ENCODE measurements around the gene PPP1R7. TPM values are rescaled to one million over a fixed set of nuclear protein-coding genes. Genes with fewer than 3 reads are reported as not detected.

Gene PPP1R7
- total and polyA plus RNA-seq, 2 of the 4 experiments (the other 2 are of a cell fraction), result 60.8 to 70.0 TPM

- H3K79me1 ChIP-seq (ENCODE audit: low read depth in 1 of 2, low read length in 2 of 2), result peaks cover 18 to 27% of the 10 kb centered on the region in 2 experiments
- H3K4me1 ChIP-seq (ENCODE audit: control insufficient read depth, insufficient read depth, low read length), result peaks cover 7% of the 10 kb centered on the region; the same call in 1 of the 2 replicates
- no peaks in the 10 kb centered on the region for H3K9me3 ChIP-seq (ENCODE audit: control insufficient read depth, insufficient read depth, low read length)
- no peak overlapping the region for H4K8ac ChIP-seq (ENCODE audit: low read depth in 2 of 2, low read length in 2 of 2)
- no peak overlapping the region for H2AK5ac ChIP-seq (ENCODE audit: low read depth, low read length)
- ChIA-PET CTCF (no interaction called here), POLR2A (ENCODE audit: unreplicated experiment) (no interaction called here)
- no CpG with 5 or more reads among the region's 3 CpGs for WGBS, 2 experiments (ENCODE audit: extremely low coverage in 2 of 2, insufficient read length in 1 of 2)
- H4K5ac ChIP-seq (ENCODE audit: low read depth, low read length), result no peak overlapping the region
- in situ Hi-C loops (cut with MboI; ENCODE audit: low sequenced_read_pairs), result no loop called here
- H3K18ac ChIP-seq (ENCODE audit: low read depth, low read length), result no peak overlapping the region
- no peaks in the 10 kb centered on the region for H3K36me3 ChIP-seq (ENCODE audit: control insufficient read depth, insufficient read depth, low read length)
- H3K27me3 ChIP-seq (ENCODE audit: control insufficient read depth, insufficient read depth, low read length), result no peaks in the 10 kb centered on the region
- TF ChIP-seq MAZ (IDR thresholded peaks at IDR 0.05; ENCODE audit: borderline replicate concordance, low read depth, low read length), result no peak
- TF ChIP-seq RAD21 (IDR thresholded peaks at IDR 0.05; ENCODE audit: low read length), result no peak
- TF ChIP-seq USF2 (IDR thresholded peaks at IDR 0.05; ENCODE audit: low read depth, low read length), result no peak
- TF ChIP-seq CHD1 (IDR thresholded peaks at IDR 0.05; ENCODE audit: low read depth, low read length), result no peak
- no peak for TF ChIP-seq CTCF (conservative IDR thresholded peaks at IDR 0.05; ENCODE audit: low read depth, low read length)
- no peak for TF ChIP-seq MXI1 (IDR thresholded peaks at IDR 0.05; ENCODE audit: borderline replicate concordance, low read depth, low read length)
- no peak for TF ChIP-seq BHLHE40 (IDR thresholded peaks at IDR 0.05; ENCODE audit: low read depth, low read length)
- no peak for TF ChIP-seq RFX5 (IDR thresholded peaks at IDR 0.05; ENCODE audit: low read depth, low read length)
- no peak for TF ChIP-seq CEBPB (IDR thresholded peaks at IDR 0.05; ENCODE audit: low read depth, low read length)
- no peak for TF ChIP-seq NFE2L2 (IDR thresholded peaks at IDR 0.05; ENCODE audit: low read depth, low read length)
- TF ChIP-seq ELK1 (IDR thresholded peaks at IDR 0.05; ENCODE audit: borderline replicate concordance, low read depth, low read length), result no peak
- TF ChIP-seq MAFK (IDR thresholded peaks at IDR 0.05; ENCODE audit: low read depth, low read length), result no peak
- no peak for TF ChIP-seq SMC3 (IDR thresholded peaks at IDR 0.05; ENCODE audit: low read depth, low read length)
- TF ChIP-seq RCOR1 (IDR thresholded peaks at IDR 0.05; ENCODE audit: insufficient replicate concordance, low read length), result no peak
- TF ChIP-seq POLR2A (IDR thresholded peaks at IDR 0.05; ENCODE audit: low read depth, low read length), result no peak
- TF ChIP-seq FOS (IDR thresholded peaks at IDR 0.05; ENCODE audit: low read depth, low read length), result no peak
- no peak for DNase-seq
- no peak for ATAC-seq (ENCODE audit: low read depth)
- H3K27ac ChIP-seq (ENCODE audit: insufficient read depth, low read length), result no peak overlapping the region
- no peak overlapping the region for H2BK15ac ChIP-seq (ENCODE audit: low read depth, low read length)
- no TSS peak for BruUV-seq (replicated peaks)
- H3K56ac ChIP-seq (ENCODE audit: extremely low read depth, insufficient read depth, low read length), result no peak overlapping the region
- peaks cover 13% of the 10 kb centered on the region for H3K9me1 ChIP-seq (ENCODE audit: insufficient read depth, low read length)
- H2AFZ ChIP-seq (replicated peaks; ENCODE audit: low read length, poor library complexity), result no peak overlapping the region
- H2BK120ac ChIP-seq (ENCODE audit: low read depth, low read length), result no peak overlapping the region
- H3K4ac ChIP-seq (ENCODE audit: low read depth, low read length), result no peak overlapping the region
- no peak overlapping the region for H4K91ac ChIP-seq (ENCODE audit: insufficient read depth, low read depth, low read length)
- no peak overlapping the region for H3K23ac ChIP-seq (ENCODE audit: low read depth, low read length)
- intact Hi-C loops (cut with micrococcal nuclease), result no loop called here
- no peak overlapping the region for H3K4me3 ChIP-seq (ENCODE audit: insufficient read depth, low read depth, low read length)
- no peak overlapping the region for H3K9ac ChIP-seq (ENCODE audit: low read depth, low read length)
- no peak overlapping the region for H2BK5ac ChIP-seq (ENCODE audit: low read depth, low read length, poor library complexity, severe bottlenecking)
- H2AK9ac ChIP-seq (replicated peaks; ENCODE audit: low read depth, low read length, poor library complexity), result no peak overlapping the region
- no peak overlapping the region for H3K4me2 ChIP-seq (ENCODE audit: low read depth, low read length)
- H3K14ac ChIP-seq (replicated peaks; ENCODE audit: low read depth, low read length), result no peak overlapping the region
- dilution Hi-C loops (cut with HindIII; ENCODE audit: low sequenced_read_pairs, unreplicated experiment), result no loop called here
- H2BK20ac ChIP-seq (ENCODE audit: low read depth, low read length), result no peak overlapping the region
- H4K20me1 ChIP-seq (ENCODE audit: insufficient read depth, low read length), result peaks cover 11% of the 10 kb centered on the region
Observed at GRCh38 chr2:241147336-241147735, 2.9 kb upstream of the PPP1R7 start.

All from IMR-90 (cell line).